GM19351 (cell line): ENCODE results near the gene SLC7A14.

Source experiments
- ATAC-seq: cut with Tn5 transposase; IDR thresholded peaks from one replicate; pipeline ENCODE4 v1.9.1; 2021; ENCODE audit warnings: mild to moderate bottlenecking, moderate library complexity; ENCODE audit not compliant: unreplicated experiment

The SLC7A14 gene

GRCh38 chr3:170431054-170431453, 154.8 kb downstream of the SLC7A14 start:
- no peak for ATAC-seq

- ATAC-seq = peak; percentile 79
Observed at GRCh38 chr3:170429050-170429449, 156.8 kb downstream of the SLC7A14 start.

GRCh38 chr3:170428095-170428494, 157.8 kb downstream of the SLC7A14 start:
- ATAC-seq = no peak

- no peak for ATAC-seq
Observed at GRCh38 chr3:170426240-170426797, 159.6 kb downstream of the SLC7A14 start.

GRCh38 chr3:170425491-170426239, 160.2 kb downstream of the SLC7A14 start:
- no peak for ATAC-seq

- ATAC-seq = no peak
Observed at GRCh38 chr3:170424879-170425278, 161.0 kb downstream of the SLC7A14 start.

- no peak for ATAC-seq
Observed at GRCh38 chr3:170423001-170423615, 162.8 kb downstream of the SLC7A14 start.

- ATAC-seq = no peak
Observed at GRCh38 chr3:170421758-170422157, 164.1 kb downstream of the SLC7A14 start.

- ATAC-seq = no peak
Observed at GRCh38 chr3:170421111-170421641, 164.7 kb downstream of the SLC7A14 start.

GRCh38 chr3:170420307-170420821, 165.5 kb downstream of the SLC7A14 start:
- ATAC-seq = no peak

GRCh38 chr3:170419557-170420087, 166.3 kb downstream of the SLC7A14 start:
- ATAC-seq = no peak

- ATAC-seq = no peak
Observed at GRCh38 chr3:170418422-170419398, 167.2 kb downstream of the SLC7A14 start, which contains the start of gene CLDN11. TSS of gene CLDN11 (plus strand) at chr3:170418868. CDS start at chr3:170419067, 199 bp downstream.

- ATAC-seq = no peak
Observed at GRCh38 chr3:170417090-170417489, 168.8 kb downstream of the SLC7A14 start.

- ATAC-seq = no peak
Observed at GRCh38 chr3:170414202-170414663, 171.6 kb downstream of the SLC7A14 start.

GRCh38 chr3:170413291-170413690, 172.6 kb downstream of the SLC7A14 start:
- ATAC-seq = no peak

- ATAC-seq = no peak
Observed at GRCh38 chr3:170410428-170411029, 175.3 kb downstream of the SLC7A14 start.
